Lung (tissue), 16 donors: ENCODE data around the gene LNX2. TPM values are rescaled to one million over a fixed set of nuclear protein-coding genes. Genes with fewer than 3 reads are reported as not detected.

ENCODE experiments used
- ATAC-seq: fragments of 200-7000 bp; cut with Tn5 transposase; one replicate; pipeline ENCODE4 v1.9.1; 2020; ENCODE audit warnings: moderate number of reproducible peaks; ENCODE audit not compliant: insufficient read depth, low FRiP score
- DNase-seq, 3 donors: peaks; one replicate each; pipeline ENCODE4 v3.0.0-alpha.2; 2013 to 2017
- H3K27ac ChIP-seq, 2 donors: one replicate each; pipeline ENCODE4 v1.5.1; 2013; ENCODE audit warnings: mild to moderate bottlenecking in 2 of 2, moderate library complexity in 2 of 2, control low read depth in 1 of 2, inconsistent platforms in 1 of 2, low read depth in 1 of 2, low read length in 1 of 2
- H3K27me3 ChIP-seq, 3 donors: one replicate each; pipeline ENCODE4 v1.5.1; 2013; ENCODE audit warnings: low read length in 2 of 3; ENCODE audit not compliant: control insufficient read depth in 3 of 3, insufficient read depth in 3 of 3
- H3K36me3 ChIP-seq, 4 donors: one replicate each; pipeline ENCODE4 v1.5.1; 2013; ENCODE audit warnings: low read length in 4 of 4, mild to moderate bottlenecking in 1 of 4, moderate library complexity in 1 of 4; ENCODE audit not compliant: control insufficient read depth in 4 of 4, insufficient read depth in 4 of 4
- H3K4me1 ChIP-seq, 5 donors: one replicate each; pipeline ENCODE4 v1.5.1; 2013; ENCODE audit warnings: low read length in 5 of 5, mild to moderate bottlenecking in 2 of 5, moderate library complexity in 1 of 5; ENCODE audit not compliant: control insufficient read depth in 5 of 5, insufficient read depth in 5 of 5
- H3K4me3 ChIP-seq: one replicate; pipeline ENCODE4 v1.5.1; 2013; ENCODE audit warnings: mild to moderate bottlenecking, control low read depth, moderate library complexity
- H3K9ac ChIP-seq, 2 donors: one replicate each; pipeline ENCODE4 v1.5.1; 2013; ENCODE audit warnings: low read length in 2 of 2, control low read depth in 1 of 2; ENCODE audit not compliant: insufficient read depth in 1 of 2
- H3K9me3 ChIP-seq, 4 donors: one replicate each; pipeline ENCODE4 v1.5.1; 2013; ENCODE audit warnings: low read length in 3 of 4, mild to moderate bottlenecking in 1 of 4, moderate library complexity in 1 of 4; ENCODE audit not compliant: control insufficient read depth in 4 of 4, insufficient read depth in 3 of 4
- CTCF ChIP-seq: IDR thresholded peaks from 2 replicates; pipeline ENCODE4 v1.5.1; 2012; ENCODE audit warnings: mild to moderate bottlenecking; ENCODE audit errors: control extremely low read depth, extremely low read depth
- WGBS, 2 donors: extraction: QIAGEN DNeasy Blood & Tissue Kit; methylation state at CpG; one replicate each; pipeline ENCODE4 v1.1.7; 2013; 5-methylcytosine and 5-hydroxymethylcytosine counted together
- long read RNA-seq, 5 donors: transcript quantifications; one replicate each; lab custom pipeline, GENCODE V29; 2026
- polyA plus RNA-seq, 2 donors: library from polyadenylated mRNA; stranded (reverse); fragments of 200-250 nt; gene quantifications; one replicate each; pipeline ENCODE4 v1.2.1, GENCODE V29; 2013
- total RNA-seq, 2 donors: library from RNA; depleted of rRNA in 1 of 2; stranded (reverse); fragments of >200 nt in 1 of 2; gene quantifications; one replicate each; pipeline ENCODE4 v1.2.1, GENCODE V29; 2014 to 2021
- donor health status: control.
- donor health status: control.
- donor health status: Bipolar disorder and iron deficiency.
- donor health status: healthy.
- donor health status: DM: yes; HTN: yes; CAD: no.

The LNX2 gene
- total RNA-seq (10 to 100 TPM; 30.3 to 49.2 TPM), polyA plus RNA-seq (10 to 100 TPM; 12.6 to 14.3 TPM)
- long read RNA-seq, donor 1, full-length matches to known transcripts, result 5 of 5 reads
- long read RNA-seq, donor 1, partial matches to known transcripts, result 0 of 5 reads
- long read RNA-seq, donor 1, other reads (novel, unspliced or antisense), result 0 of 5 reads
- long read RNA-seq, donor 2, result 0 reads
- long read RNA-seq, donor 3, full-length matches to known transcripts, result 2 of 122 reads
- long read RNA-seq, donor 3, partial matches to known transcripts, result 120 of 122 reads
- long read RNA-seq, donor 3, other reads (novel, unspliced or antisense), result 0 of 122 reads
- long read RNA-seq, donor 4, result 0 reads
- long read RNA-seq, donor 5, full-length matches to known transcripts, result 6 of 6 reads
- long read RNA-seq, donor 5, partial matches to known transcripts, result 0 of 6 reads
- long read RNA-seq, donor 5, other reads (novel, unspliced or antisense), result 0 of 6 reads

- H3K27me3 ChIP-seq, result no peaks in the 10 kb centered on the region
- peak; percentile 91 for ATAC-seq
- no peaks in the 10 kb centered on the region for H3K9me3 ChIP-seq
- DNase-seq, result peak; percentile 98
- TF ChIP-seq CTCF, result no peak
- H3K4me1 ChIP-seq, result peaks cover 3 to 29% (median 12%) of the 10 kb centered on the region in 5 donors
- 0 to 1% methylated on average over 69 to 79 of the region's 79 CpGs for WGBS, 2 donors
- H3K4me3 ChIP-seq, result peak within 1 kb of the TSS; percentile 87
- peaks cover 0 to 16% (median 9%) of the 10 kb centered on the region in 4 donors for H3K36me3 ChIP-seq
- peak within 1 kb of the TSS; percentile 59 to 76 for H3K9ac ChIP-seq
- peak within 1 kb of the TSS; percentile 99 for H3K27ac ChIP-seq
Measured at GRCh38 chr13:27620377-27621115, at the start of gene LNX2. Gene LNX2 (minus strand): TSS chr13:27620529. CDS start chr13:27581703, 38,826 bp downstream.

GRCh38 chr13:27667946-27668345, 47.6 kb upstream of the LNX2 start:
- DNase-seq, result no peak
- Histone ChIP-seq H3K27ac (no peak overlapping the region), H3K9ac (no peak overlapping the region), H3K27me3 (no peaks in the 10 kb centered on the region), H3K4me1 (peaks cover 0 to 11% (median 0%) of the 10 kb centered on the region in 5 donors), H3K4me3 (no peak overlapping the region), H3K9me3 (no peaks in the 10 kb centered on the region), H3K36me3 (peaks cover 0 to 5% (median 2%) of the 10 kb centered on the region in 4 donors)
- no peak for ATAC-seq
- TF ChIP-seq CTCF, result no peak
- WGBS, 2 donors, result 41 to 68% methylated on average over 2 of the region's 2 CpGs

- WGBS, 2 donors, result 78 to 96% methylated on average over 3 of the region's 3 CpGs
- no peaks in the 10 kb centered on the region for H3K9me3 ChIP-seq
- H3K4me3 ChIP-seq, result no peak overlapping the region
- no peaks in the 10 kb centered on the region for H3K27me3 ChIP-seq
- peaks cover 0 to 15% (median 0%) of the 10 kb centered on the region in 5 donors for H3K4me1 ChIP-seq
- TF ChIP-seq CTCF, result no peak
- peaks cover 0 to 5% (median 2%) of the 10 kb centered on the region in 4 donors for H3K36me3 ChIP-seq
- no peak for DNase-seq
- no peak for ATAC-seq
- no peak overlapping the region for H3K27ac ChIP-seq
- H3K9ac ChIP-seq, result no peak overlapping the region
Measured at GRCh38 chr13:27666951-27667350, 46.6 kb upstream of the LNX2 start.
